ENCODE data around the gene MAN1C1.

The MAN1C1 gene

GRCh38 chr1:25768999-25769398 lies 152.4 kb downstream of the MAN1C1 start:
- Histone ChIP-seq H3K9ac (ENCODE audit: low read length) (no peak overlapping the region), H3K4me2 (ENCODE audit: low read depth, low read length, poor library complexity, severe bottlenecking) (no peak overlapping the region), H3K4me3 (ENCODE audit: insufficient read depth, low read length, poor library complexity, severe bottlenecking) (no peak overlapping the region), H3K27me3 (ENCODE audit: low read length) (no peaks in the 10 kb centered on the region), H4K20me1 (ENCODE audit: low read depth, low read length) (no peaks in the 10 kb centered on the region), H3K36me3 (ENCODE audit: low read length) (no peaks in the 10 kb centered on the region), H3F3A (ENCODE audit: insufficient read depth) (no peaks in the 10 kb centered on the region), H2AFZ (ENCODE audit: low read depth, low read length, severe bottlenecking) (no peak overlapping the region), H3K9me2 (replicated peaks; ENCODE audit: insufficient read depth, low read length) (no peaks in the 10 kb centered on the region), H3K9me3 (ENCODE audit: insufficient read depth, low read length) (no peaks in the 10 kb centered on the region), H3K79me2 (ENCODE audit: insufficient read depth, low read length) (no peaks in the 10 kb centered on the region), H3K27ac (ENCODE audit: low read depth, low read length) (no peak overlapping the region)
- TF ChIP-seq CTCF (IDR thresholded peaks at IDR 0.05; ENCODE audit: insufficient read depth, low read length, poor library complexity, severe bottlenecking) (no peak), EZH2phosphoT487 (conservative IDR thresholded peaks at IDR 0.05; ENCODE audit: low read length) (no peak)

- no peaks in the 10 kb centered on the region for H4K20me1 ChIP-seq (ENCODE audit: low read depth, low read length)
- no peak overlapping the region for H3K27ac ChIP-seq (ENCODE audit: low read depth, low read length)
- H3F3A ChIP-seq (ENCODE audit: insufficient read depth), result no peaks in the 10 kb centered on the region
- no peak overlapping the region for H3K4me2 ChIP-seq (ENCODE audit: low read depth, low read length, poor library complexity, severe bottlenecking)
- no peak overlapping the region for H2AFZ ChIP-seq (ENCODE audit: low read depth, low read length, severe bottlenecking)
- H3K9ac ChIP-seq (ENCODE audit: low read length), result no peak overlapping the region
- TF ChIP-seq EZH2phosphoT487 (conservative IDR thresholded peaks at IDR 0.05; ENCODE audit: low read length) (no peak), CTCF (IDR thresholded peaks at IDR 0.05; ENCODE audit: insufficient read depth, low read length, poor library complexity, severe bottlenecking) (no peak)
- no peak overlapping the region for H3K4me3 ChIP-seq (ENCODE audit: insufficient read depth, low read length, poor library complexity, severe bottlenecking)
- H3K36me3 ChIP-seq (ENCODE audit: low read length), result no peaks in the 10 kb centered on the region
- no peaks in the 10 kb centered on the region for H3K9me2 ChIP-seq (replicated peaks; ENCODE audit: insufficient read depth, low read length)
- no peaks in the 10 kb centered on the region for H3K27me3 ChIP-seq (ENCODE audit: low read length)
- no peaks in the 10 kb centered on the region for H3K79me2 ChIP-seq (ENCODE audit: insufficient read depth, low read length)
- H3K9me3 ChIP-seq (ENCODE audit: insufficient read depth, low read length), result no peaks in the 10 kb centered on the region
Measured at GRCh38 chr1:25769625-25770383, 153.2 kb downstream of the MAN1C1 start.

- H3K9me3 ChIP-seq (ENCODE audit: insufficient read depth, low read length), result no peaks in the 10 kb centered on the region
- no peak overlapping the region for H2AFZ ChIP-seq (ENCODE audit: low read depth, low read length, severe bottlenecking)
- no peak for TF ChIP-seq CTCF (IDR thresholded peaks at IDR 0.05; ENCODE audit: insufficient read depth, low read length, poor library complexity, severe bottlenecking)
- TF ChIP-seq EZH2phosphoT487 (conservative IDR thresholded peaks at IDR 0.05; ENCODE audit: low read length), result no peak
- H3K4me3 ChIP-seq (ENCODE audit: insufficient read depth, low read length, poor library complexity, severe bottlenecking), result no peak overlapping the region
- H3K4me2 ChIP-seq (ENCODE audit: low read depth, low read length, poor library complexity, severe bottlenecking), result no peak overlapping the region
- H3K36me3 ChIP-seq (ENCODE audit: low read length), result no peaks in the 10 kb centered on the region
- no peaks in the 10 kb centered on the region for H3F3A ChIP-seq (ENCODE audit: insufficient read depth)
- no peak overlapping the region for H3K27ac ChIP-seq (ENCODE audit: low read depth, low read length)
- no peaks in the 10 kb centered on the region for H4K20me1 ChIP-seq (ENCODE audit: low read depth, low read length)
- H3K9ac ChIP-seq (ENCODE audit: low read length), result no peak overlapping the region
- no peaks in the 10 kb centered on the region for H3K27me3 ChIP-seq (ENCODE audit: low read length)
- no peaks in the 10 kb centered on the region for H3K79me2 ChIP-seq (ENCODE audit: insufficient read depth, low read length)
- H3K9me2 ChIP-seq (replicated peaks; ENCODE audit: insufficient read depth, low read length), result no peaks in the 10 kb centered on the region
Measured at GRCh38 chr1:25770541-25771220, 154.1 kb downstream of the MAN1C1 start.
